HepG2 (cell line): ENCODE measurements around the gene C11orf86. TPM values are rescaled to one million over a fixed set of nuclear protein-coding genes. Genes with fewer than 3 reads are reported as not detected.

Source experiments
- CENPT ChIP-seq: sonication (generic); formaldehyde crosslinking; IDR thresholded peaks from 2 replicates; pipeline ENCODE4 v1.8.0; 2022; ENCODE audit warnings: low read depth, mild to moderate bottlenecking, moderate library complexity, missing genetic modification reagents
- HDAC1 ChIP-seq: sonication (generic); formaldehyde crosslinking; IDR thresholded peaks from 2 replicates; pipeline ENCODE4 v1.5.1; 2020; ENCODE audit warnings: mild to moderate bottlenecking, missing genetic modification reagents
- HNF4A ChIP-seq: sonication (generic); formaldehyde crosslinking; IDR thresholded peaks from 2 replicates; pipeline ENCODE4 v1.4.0; 2020; ENCODE audit warnings: missing genetic modification reagents
- MXI1 ChIP-seq: IDR thresholded peaks from 3 replicates; pipeline ENCODE4 v1.6.1; 2012; ENCODE audit warnings: low read depth, low read length, inconsistent platforms, borderline replicate concordance
- PHF5A ChIP-seq: IDR thresholded peaks from one replicate; pipeline ENCODE4 v1.6.1; 2018; ENCODE audit warnings: low read depth, missing genetic modification reagents; ENCODE audit not compliant: unreplicated experiment
- POLR2A ChIP-seq, 2 experiments: IDR thresholded peaks; 2 replicates each; pipeline ENCODE4 v1.6.1; 2011; ENCODE audit warnings: low read depth in 2 of 2, low read length in 2 of 2, mild to moderate bottlenecking in 1 of 2, moderate library complexity in 1 of 2; ENCODE audit not compliant: insufficient read depth in 1 of 2
- SP4 ChIP-seq: sonication (generic); formaldehyde crosslinking; IDR thresholded peaks from 2 replicates; pipeline ENCODE4 v1.8.1; 2023; ENCODE audit warnings: mild to moderate bottlenecking, missing genetic modification reagents
- TCF12 ChIP-seq, 2 experiments: fragments of 450-650 bp in 1 of 2; sonication (generic) in 1 of 2; formaldehyde crosslinking in 1 of 2; IDR thresholded peaks; 2 replicates each; pipeline versions ENCODE4 v1.6.1 to v1.8.0; 2017 to 2022; ENCODE audit warnings: antibody characterized with exemption in 1 of 2, mild to moderate bottlenecking in 1 of 2, missing genetic modification reagents in 1 of 2, moderate library complexity in 1 of 2
- ZNF317 ChIP-seq: sonication (generic); formaldehyde crosslinking; IDR thresholded peaks from 2 replicates; pipeline ENCODE4 v1.5.0; 2020; ENCODE audit warnings: mild to moderate bottlenecking, missing genetic modification reagents
- ZNF44 ChIP-seq: sonication (generic); formaldehyde crosslinking; IDR thresholded peaks from 2 replicates; pipeline ENCODE4 v1.5.1; 2020; ENCODE audit warnings: mild to moderate bottlenecking, missing genetic modification reagents
- ZNF652 ChIP-seq: IDR thresholded peaks from 2 replicates; pipeline ENCODE4 v1.6.1; 2016; ENCODE audit warnings: low read depth, borderline replicate concordance
- ZNF773 ChIP-seq: sonication (generic); formaldehyde crosslinking; IDR thresholded peaks from 2 replicates; pipeline ENCODE4 v1.4.0; 2020; ENCODE audit warnings: missing genetic modification reagents, borderline replicate concordance
- polyA plus RNA-seq, 8 experiments: library from polyadenylated mRNA; depleted of rRNA in 3 of 8; stranded (reverse) in 7 of 8; unstranded in 1 of 8; fragments of >200 nt; fragmentation: Illumina TruSeq in 4 of 8; extraction: Trizol in 4 of 8; gene quantifications; 2 replicates each; pipeline versions ENCODE4 v1.2.1 to v1.2.3, GENCODE V29; 2011 to 2016; ENCODE audit warnings: low read depth in 4 of 8, missing spikeins in 1 of 8, mixed read lengths in 1 of 8; ENCODE audit not compliant: insufficient read depth in 1 of 8
- total RNA-seq, 5 experiments: library from RNA; depleted of rRNA; stranded (reverse); fragments of >200 nt; fragmentation: Illumina TruSeq; extraction: Trizol; gene quantifications; 2 replicates each; pipeline ENCODE4 v1.2.3, GENCODE V29; 2016; ENCODE audit warnings: low read depth in 1 of 5
- TF ChIP-seq, protein P1 (sequence below): sonication (generic); formaldehyde crosslinking; IDR thresholded peaks from one replicate; pipeline ENCODE4 v1.5.1; 2020; ENCODE audit warnings: mild to moderate bottlenecking, missing genetic modification reagents; ENCODE audit errors: not compliant biosample characterization
- TF ChIP-seq, protein P2 (sequence below): sonication (generic); formaldehyde crosslinking; IDR thresholded peaks from 2 replicates; pipeline ENCODE4 v1.4.0; 2020; ENCODE audit warnings: missing genetic modification reagents
- TF ChIP-seq, protein P3 (sequence below): sonication (generic); formaldehyde crosslinking; IDR thresholded peaks from 2 replicates; pipeline ENCODE4 v1.4.0; 2020; ENCODE audit warnings: missing genetic modification reagents, low read depth, mild to moderate bottlenecking, borderline replicate concordance

Gene C11orf86
- total and polyA plus RNA-seq, 2 of the 13 experiments (the other 11 are each of a cell fraction or from before 2014, with no cell fraction given) = 0.11 to 0.18 TPM

DNA sequence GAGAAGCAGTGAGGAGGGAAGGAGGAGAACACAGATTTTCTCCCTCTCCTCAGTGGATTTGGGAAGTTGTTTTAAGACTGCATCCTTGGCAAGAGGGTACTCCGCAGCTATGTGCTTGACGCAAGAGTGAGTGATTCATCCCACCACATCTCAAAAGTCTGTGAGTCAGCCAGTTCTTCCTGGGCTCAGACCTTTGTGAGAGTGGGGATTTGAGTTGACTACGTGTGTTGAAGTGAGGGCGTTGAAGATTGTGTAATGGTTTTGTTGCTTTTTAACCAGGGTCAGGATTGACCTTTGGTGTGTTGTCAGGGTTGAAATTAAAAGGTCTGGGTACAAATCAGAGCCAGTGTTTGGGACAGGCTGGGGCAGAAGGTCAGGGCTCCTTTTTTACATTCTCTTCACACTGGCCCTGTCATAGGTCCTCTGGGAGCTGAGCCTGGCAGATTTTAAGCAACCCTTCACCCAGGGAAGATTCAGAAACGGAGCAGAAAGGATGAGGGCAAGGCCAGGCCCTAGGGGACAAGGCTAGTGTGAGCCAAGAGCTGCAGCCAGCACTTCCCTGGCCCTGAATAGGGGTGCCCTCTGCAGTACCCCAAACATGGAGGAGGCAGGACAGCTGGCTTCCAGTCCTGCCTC, 4.2 kb upstream of the C11orf86 start (continued):
- TF ChIP-seq, protein P1, sequence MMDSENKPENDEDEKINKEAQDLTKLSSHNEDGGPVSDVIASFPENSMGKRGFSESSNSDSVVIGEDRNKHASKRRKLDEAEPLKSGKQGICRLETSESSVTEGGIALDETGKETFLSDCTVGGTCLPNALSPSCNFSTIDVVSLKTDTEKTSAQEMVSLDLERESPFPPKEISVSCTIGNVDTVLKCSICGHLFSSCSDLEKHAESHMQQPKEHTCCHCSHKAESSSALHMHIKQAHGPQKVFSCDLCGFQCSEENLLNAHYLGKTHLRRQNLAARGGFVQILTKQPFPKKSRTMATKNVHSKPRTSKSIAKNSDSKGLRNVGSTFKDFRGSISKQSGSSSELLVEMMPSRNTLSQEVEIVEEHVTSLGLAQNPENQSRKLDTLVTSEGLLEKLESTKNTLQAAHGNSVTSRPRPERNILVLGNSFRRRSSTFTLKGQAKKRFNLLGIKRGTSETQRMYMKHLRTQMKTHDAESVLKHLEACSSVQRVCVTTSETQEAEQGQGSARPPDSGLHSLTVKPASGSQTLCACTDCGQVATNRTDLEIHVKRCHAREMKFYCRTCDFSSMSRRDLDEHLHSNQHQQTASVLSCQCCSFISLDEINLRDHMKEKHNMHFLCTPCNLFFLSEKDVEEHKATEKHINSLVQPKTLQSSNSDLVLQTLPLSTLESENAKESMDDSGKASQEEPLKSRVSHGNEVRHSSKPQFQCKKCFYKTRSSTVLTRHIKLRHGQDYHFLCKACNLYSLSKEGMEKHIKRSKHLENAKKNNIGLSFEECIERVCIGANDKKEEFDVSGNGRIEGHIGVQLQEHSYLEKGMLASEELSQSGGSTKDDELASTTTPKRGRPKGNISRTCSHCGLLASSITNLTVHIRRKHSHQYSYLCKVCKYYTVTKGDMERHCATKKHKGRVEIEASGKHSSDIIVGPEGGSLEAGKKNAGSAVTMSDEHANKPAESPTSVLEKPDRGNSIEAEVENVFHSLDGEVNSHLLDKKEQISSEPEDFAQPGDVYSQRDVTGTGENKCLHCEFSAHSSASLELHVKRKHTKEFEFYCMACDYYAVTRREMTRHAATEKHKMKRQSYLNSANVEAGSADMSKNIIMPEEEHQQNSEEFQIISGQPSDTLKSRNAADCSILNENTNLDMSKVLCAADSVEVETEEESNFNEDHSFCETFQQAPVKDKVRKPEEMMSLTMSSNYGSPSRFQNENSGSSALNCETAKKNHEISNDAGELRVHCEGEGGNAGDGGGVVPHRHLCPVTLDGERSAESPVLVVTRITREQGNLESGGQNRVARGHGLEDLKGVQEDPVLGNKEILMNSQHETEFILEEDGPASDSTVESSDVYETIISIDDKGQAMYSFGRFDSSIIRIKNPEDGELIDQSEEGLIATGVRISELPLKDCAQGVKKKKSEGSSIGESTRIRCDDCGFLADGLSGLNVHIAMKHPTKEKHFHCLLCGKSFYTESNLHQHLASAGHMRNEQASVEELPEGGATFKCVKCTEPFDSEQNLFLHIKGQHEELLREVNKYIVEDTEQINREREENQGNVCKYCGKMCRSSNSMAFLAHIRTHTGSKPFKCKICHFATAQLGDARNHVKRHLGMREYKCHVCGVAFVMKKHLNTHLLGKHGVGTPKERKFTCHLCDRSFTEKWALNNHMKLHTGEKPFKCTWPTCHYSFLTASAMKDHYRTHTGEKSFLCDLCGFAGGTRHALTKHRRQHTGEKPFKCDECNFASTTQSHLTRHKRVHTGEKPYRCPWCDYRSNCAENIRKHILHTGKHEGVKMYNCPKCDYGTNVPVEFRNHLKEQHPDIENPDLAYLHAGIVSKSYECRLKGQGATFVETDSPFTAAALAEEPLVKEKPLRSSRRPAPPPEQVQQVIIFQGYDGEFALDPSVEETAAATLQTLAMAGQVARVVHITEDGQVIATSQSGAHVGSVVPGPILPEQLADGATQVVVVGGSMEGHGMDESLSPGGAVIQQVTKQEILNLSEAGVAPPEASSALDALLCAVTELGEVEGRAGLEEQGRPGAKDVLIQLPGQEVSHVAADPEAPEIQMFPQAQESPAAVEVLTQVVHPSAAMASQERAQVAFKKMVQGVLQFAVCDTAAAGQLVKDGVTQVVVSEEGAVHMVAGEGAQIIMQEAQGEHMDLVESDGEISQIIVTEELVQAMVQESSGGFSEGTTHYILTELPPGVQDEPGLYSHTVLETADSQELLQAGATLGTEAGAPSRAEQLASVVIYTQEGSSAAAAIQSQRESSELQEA (CRISPR knock-in tag) = no peak
- TF ChIP-seq MXI1 (no peak; the same call in 2 of the 3 replicates), POLR2A (IDR thresholded peaks at IDR 0.05; ENCODE audit: insufficient read depth in 1 of 2, low read depth in 2 of 2, low read length in 2 of 2) (peak; percentile 36 to 48; a peak in 1 of 4 replicates), ZNF44 (CRISPR knock-in tag) (no peak), PHF5A (CRISPR knock-in tag) (peak; percentile 71), SP4 (CRISPR knock-in tag) (no peak), CENPT (CRISPR knock-in tag) (no peak), HNF4A (CRISPR knock-in tag) (peak; percentile 94), ZNF317 (CRISPR knock-in tag) (peak; percentile 78; the same call in 1 of the 2 replicates), ZNF652 (CRISPR knock-in tag) (no peak; the same call in 1 of the 2 replicates), ZNF773 (CRISPR knock-in tag) (no peak), HDAC1 (CRISPR knock-in tag) (peak; percentile 95), TCF12 (IDR thresholded peaks at IDR 0.05) (no peak), TCF12 (CRISPR knock-in tag; IDR thresholded peaks at IDR 0.05) (no peak)
- TF ChIP-seq, protein P2, sequence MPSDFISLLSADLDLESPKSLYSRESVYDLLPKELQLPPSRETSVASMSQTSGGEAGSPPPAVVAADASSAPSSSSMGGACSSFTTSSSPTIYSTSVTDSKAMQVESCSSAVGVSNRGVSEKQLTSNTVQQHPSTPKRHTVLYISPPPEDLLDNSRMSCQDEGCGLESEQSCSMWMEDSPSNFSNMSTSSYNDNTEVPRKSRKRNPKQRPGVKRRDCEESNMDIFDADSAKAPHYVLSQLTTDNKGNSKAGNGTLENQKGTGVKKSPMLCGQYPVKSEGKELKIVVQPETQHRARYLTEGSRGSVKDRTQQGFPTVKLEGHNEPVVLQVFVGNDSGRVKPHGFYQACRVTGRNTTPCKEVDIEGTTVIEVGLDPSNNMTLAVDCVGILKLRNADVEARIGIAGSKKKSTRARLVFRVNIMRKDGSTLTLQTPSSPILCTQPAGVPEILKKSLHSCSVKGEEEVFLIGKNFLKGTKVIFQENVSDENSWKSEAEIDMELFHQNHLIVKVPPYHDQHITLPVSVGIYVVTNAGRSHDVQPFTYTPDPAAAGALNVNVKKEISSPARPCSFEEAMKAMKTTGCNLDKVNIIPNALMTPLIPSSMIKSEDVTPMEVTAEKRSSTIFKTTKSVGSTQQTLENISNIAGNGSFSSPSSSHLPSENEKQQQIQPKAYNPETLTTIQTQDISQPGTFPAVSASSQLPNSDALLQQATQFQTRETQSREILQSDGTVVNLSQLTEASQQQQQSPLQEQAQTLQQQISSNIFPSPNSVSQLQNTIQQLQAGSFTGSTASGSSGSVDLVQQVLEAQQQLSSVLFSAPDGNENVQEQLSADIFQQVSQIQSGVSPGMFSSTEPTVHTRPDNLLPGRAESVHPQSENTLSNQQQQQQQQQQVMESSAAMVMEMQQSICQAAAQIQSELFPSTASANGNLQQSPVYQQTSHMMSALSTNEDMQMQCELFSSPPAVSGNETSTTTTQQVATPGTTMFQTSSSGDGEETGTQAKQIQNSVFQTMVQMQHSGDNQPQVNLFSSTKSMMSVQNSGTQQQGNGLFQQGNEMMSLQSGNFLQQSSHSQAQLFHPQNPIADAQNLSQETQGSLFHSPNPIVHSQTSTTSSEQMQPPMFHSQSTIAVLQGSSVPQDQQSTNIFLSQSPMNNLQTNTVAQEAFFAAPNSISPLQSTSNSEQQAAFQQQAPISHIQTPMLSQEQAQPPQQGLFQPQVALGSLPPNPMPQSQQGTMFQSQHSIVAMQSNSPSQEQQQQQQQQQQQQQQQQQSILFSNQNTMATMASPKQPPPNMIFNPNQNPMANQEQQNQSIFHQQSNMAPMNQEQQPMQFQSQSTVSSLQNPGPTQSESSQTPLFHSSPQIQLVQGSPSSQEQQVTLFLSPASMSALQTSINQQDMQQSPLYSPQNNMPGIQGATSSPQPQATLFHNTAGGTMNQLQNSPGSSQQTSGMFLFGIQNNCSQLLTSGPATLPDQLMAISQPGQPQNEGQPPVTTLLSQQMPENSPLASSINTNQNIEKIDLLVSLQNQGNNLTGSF = no peak
- TF ChIP-seq, protein P3, sequence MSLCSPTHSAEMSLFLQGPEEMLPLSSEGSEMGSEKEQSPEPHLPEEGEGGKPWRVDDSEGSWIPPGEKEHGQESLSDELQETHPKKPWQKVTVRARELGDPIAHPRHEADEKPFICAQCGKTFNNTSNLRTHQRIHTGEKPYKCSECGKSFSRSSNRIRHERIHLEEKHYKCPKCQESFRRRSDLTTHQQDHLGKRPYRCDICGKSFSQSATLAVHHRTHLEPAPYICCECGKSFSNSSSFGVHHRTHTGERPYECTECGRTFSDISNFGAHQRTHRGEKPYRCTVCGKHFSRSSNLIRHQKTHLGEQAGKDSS (CRISPR knock-in tag) = peak; percentile 29; the same call in 1 of the 2 replicates
